Stimulated activated CD4-positive, alpha-beta T cell treated with anti-CD3 and anti-CD28 coated beads, Interleukin-1b, Interleukin-23, amount 100 ng/mL, for 48 hours (primary cell): ENCODE measurements around the gene ZDHHC14.
"Not testable (repeated sequence)": the region's sequence is repeated elsewhere in the genome, so short reads cannot be mapped to it uniquely, and the experiment has no call there.

ENCODE experiments used
- DNase-seq: peaks from one replicate; pipeline ENCODE4 v3.0.0-alpha.2; 2020

ZDHHC14 gene

DNA sequence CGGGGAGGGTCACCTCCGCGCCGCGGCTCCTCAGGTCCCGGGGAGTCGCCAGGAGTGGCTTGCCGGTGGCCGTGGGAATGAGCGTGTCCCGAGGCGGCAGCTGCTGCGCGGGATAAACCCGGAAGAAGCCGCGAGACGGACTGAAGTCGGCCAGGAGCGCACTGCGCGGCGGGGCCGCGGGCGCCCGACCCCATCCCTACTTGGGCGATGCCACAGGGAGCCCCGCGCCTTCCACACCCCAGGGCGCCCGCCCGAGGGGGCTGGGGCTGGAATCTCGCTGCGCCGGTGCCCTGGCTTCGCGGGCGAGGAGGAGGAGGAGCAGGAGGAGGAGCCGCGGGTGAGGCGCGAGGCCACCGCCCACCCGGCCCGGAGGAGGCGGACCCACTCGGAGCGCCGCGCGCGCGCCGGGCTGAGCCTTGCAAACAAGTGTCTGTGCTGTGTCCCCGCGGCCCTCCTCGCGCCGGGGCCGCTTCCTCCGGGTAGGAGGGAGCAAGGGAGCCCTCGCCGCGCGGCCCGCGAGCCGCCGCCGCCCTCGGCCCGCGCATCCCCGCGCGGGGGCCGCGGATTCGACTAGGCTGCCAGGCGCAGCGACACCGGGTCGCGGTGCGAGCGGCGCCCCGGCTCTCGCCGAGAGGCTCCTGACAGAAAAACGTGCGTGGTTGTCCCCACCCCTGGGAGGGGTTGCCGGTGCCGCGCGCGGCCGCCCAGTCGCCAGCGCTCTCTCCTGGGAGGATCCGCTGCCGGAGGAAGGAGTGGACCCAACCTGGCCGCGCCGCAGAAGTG, at the start of gene ZDHHC14:
Gene ZDHHC14 (plus strand): TSS at position 412 of the 783 bp plus-strand sequence.
- DNase-seq, result peak; percentile 86

DNA sequence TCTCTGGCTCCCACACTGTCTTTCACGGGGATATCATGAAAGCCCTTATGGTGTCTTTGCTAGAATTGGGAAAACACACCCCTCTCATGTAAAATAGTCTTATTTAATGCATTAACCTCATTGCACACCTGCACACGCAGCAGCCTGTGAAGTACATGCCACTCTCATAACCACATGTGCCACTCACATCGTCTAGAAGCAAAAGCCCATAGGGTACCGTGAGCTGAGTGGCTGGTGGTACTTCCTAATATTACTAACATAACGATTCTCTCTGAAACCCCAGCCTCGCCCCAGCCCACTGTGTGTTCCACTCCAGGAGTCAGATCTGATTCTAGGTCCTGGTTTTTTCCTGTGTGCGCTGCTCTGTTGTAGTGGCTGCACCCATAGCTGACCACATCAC, 48.2 kb upstream of the ZDHHC14 start:
- no peak for DNase-seq

- no peak for DNase-seq
These were observed 47.5 kb upstream of the ZDHHC14 start for GRCh38 chr6:157333537-157333936.

DNA sequence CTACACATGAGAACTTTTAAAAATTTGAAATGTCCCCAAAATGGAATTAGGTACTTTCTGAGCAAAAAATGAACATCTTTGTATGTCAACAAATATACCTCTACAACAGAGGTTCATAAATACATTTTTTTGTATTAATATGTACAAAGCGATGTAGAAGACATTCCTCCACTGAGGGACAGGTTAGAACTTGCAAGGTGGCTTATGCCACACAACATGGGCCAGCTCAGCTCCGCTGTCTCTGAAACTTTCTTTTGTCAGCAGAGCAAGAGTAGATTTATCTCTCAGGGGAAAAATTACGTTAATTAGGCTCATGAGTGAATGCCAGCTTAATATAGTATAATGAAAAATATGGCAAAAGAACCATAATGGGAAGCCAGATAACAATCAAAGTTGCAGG, 47.0 kb upstream of the ZDHHC14 start:
- no peak for DNase-seq

DNA sequence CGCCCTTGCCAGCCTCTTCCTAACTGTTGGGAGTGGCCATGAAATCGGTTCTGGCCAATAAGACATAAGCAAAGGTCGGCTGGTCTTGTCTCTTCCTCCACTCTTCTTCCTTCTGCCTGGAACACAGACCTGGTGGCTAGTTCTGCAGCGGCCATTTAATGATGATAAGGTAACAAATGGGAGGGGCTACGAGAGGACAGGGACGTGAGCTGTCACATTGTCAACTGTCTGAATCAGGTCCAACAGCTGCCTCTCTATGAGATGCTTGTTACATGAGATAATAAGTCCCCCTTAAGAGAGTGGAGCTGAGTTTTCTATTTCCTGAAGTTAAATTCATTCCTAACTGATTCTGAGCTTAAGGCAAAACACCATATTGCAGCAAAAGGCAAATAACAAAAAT, 45.2 kb upstream of the ZDHHC14 start:
- DNase-seq, result no peak

DNA sequence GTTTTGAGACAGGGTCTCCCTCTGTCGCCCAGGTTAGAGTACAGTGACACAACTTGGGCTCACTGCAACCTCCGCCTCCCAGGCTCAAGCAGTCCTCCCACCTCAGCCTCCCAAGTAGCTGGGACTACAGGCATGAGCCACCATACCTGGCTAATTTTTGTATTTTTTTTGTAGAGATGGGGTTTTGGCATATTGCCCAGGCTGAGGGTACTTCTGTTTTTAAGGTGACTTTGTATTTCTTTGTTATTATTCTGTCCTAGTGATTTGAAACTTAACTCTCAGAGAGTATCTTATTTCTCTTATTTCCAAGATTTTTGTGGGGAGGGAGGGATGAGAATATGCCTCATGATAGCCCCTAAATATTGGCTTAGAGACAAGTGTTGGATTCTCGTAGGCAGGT, 43.7 kb upstream of the ZDHHC14 start:
- DNase-seq, result not testable (repeated sequence)

DNA sequence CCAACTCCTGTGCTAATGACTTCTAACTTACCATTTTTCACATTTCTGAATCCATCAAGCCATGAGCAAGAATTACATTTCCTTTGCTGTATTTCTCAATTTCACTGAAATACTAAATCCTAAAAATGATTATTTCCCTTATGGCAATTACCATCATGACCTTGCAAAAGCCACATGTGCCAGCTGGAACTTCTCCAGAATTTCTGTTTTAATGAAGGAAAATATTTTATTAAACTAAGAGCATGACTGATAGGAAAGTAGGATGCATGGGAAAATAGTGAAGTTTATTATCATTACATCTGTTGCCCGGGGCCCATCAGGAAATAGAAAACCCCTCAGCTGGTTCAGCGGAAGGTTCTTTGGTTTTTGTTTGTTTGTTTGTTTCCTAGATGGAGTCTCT, 43.2 kb upstream of the ZDHHC14 start:
- DNase-seq, result no peak

DNA sequence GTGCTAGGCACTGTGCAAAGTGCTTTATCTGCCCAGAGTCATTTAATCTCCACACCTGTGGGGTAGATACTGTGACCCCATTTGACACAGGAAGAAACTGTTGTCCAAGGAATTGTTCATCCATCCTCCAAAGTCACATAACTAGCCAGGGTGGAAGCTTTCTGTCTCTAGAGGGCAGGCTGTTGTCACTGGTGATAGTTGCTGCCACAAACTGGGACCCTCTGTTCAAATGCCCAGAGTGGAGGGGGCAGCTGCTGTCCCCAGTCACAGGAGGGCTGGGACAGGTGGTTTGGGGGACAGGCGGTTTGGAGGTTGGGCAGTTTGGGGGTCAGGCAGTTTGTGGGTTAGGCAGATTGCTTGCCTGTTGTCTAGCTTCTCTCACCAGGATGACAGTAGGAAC, 41.6 kb upstream of the ZDHHC14 start:
- no peak for DNase-seq

GRCh38 chr6:157343732-157344131, 37.3 kb upstream of the ZDHHC14 start:
- DNase-seq, result no peak

DNA sequence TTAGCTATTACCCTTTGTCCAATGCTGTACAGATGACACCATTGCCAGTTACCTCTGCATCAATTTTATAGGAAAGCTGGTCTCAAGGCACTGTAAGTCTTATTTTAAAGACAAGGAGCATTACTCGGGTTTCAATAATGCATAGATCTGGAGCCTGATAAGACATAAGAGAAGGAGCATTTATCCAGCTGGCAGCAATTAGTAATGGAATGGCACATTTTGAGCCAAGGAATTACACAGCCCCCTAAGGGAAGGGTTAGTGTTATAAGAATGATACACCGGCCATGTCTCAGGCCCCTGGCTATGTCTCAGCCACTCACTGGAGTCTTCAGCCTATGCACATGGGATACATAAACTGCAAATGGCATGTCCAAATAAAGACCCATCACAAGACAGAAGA, 34.6 kb upstream of the ZDHHC14 start:
- no peak for DNase-seq

DNA sequence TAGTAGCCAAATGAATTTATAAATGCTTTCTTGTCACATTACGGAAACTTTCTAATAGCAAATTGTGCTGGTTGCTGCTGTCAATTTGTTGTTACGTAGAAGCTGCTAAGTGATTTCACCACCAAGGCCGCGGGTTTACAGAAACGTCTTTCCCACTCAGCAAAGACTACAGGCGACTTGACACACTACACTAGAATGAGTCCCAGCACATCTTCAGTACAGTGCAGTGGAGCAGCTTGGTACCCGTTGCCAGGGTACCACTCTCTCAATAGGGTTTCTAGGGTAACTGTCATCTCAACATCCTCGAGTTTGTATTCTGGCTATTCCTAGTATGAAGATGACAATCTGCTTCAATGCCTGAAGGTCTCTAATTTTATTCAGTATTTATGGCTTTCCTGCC, 22.7 kb upstream of the ZDHHC14 start:
- no peak for DNase-seq

DNA sequence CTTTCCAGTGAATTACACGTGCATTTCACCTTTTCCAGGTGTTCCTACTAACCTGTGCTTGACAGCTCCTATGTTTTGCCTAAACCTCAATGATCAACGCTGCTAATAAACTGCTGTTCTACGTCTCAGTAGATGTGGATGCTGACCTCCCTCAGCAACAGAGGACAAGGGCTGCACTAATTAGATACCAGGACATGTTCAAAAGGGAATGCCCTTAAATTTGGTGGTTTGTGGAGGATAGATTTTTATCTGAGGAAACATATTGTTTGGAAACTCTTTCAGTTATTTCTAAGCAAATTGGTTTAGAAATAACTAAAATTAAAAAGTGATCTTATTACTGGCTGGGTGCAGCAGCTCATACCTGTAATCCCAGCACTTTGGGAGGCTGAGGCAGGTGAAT, 19.1 kb upstream of the ZDHHC14 start:
- DNase-seq, result no peak

DNA sequence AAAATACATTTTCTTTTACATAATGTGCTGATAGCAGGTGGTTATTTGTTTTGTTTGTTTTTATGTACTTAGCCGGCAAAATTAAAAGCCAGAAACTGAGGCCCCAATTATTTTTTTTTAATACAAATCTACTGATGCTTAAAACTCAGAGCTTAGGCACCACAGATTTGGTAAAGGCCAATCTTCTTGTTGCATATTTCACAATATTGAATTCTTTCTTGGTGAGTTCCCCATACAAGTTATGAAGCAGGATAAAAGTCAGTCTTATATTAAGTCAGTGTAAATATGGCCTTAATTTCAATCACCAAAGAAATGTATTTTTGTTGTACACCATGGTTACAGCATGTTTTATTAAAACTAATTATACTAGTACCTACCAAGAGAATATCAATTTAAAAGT, 16.3 kb upstream of the ZDHHC14 start:
- no peak for DNase-seq

GRCh38 chr6:157366648-157367047, 14.3 kb upstream of the ZDHHC14 start:
- no peak for DNase-seq

GRCh38 chr6:157368359-157369049, 12.5 kb upstream of the ZDHHC14 start:
- no peak for DNase-seq

GRCh38 chr6:157370755-157371154, 10.2 kb upstream of the ZDHHC14 start:
- no peak for DNase-seq

DNA sequence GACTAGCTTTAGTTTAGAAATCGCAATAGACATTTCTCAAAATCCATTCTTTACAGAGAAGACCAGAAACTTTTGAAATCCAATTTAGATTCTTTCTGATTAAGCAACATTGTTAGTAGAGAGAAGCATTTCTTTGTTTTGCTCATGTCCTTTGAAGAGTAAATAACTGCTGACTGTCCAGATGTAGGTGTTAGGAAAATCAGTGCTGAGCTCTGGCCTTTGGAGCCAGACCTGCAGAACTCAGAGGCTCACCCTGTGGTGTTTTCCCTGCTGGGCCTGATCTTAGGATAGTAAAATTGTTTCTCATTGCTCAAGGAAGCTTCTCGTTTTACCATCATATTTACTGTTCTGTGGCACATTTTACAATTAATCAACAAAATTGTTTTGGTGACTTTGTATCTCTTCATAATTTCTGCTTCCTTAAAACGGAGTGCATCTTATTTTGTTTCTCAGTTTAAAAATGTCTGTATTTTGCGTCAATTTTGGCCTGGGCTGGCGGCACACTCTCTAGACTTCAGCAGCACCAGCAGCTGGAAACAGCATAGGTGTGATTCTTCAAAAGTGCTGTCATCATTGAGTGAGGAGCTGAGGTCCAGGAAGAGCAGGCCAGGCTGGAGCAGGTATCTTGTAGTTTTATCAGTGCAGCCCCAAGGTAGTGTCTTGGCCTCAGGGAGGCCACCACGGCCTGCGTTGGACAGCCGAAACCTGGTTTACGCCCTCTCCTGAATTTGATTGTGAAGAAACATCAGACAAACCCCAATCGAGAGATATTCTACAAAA, 8.3 kb upstream of the ZDHHC14 start:
- no peak for DNase-seq

- no peak for DNase-seq
These were observed 6.0 kb upstream of the ZDHHC14 start for GRCh38 chr6:157374889-157375443.

DNA sequence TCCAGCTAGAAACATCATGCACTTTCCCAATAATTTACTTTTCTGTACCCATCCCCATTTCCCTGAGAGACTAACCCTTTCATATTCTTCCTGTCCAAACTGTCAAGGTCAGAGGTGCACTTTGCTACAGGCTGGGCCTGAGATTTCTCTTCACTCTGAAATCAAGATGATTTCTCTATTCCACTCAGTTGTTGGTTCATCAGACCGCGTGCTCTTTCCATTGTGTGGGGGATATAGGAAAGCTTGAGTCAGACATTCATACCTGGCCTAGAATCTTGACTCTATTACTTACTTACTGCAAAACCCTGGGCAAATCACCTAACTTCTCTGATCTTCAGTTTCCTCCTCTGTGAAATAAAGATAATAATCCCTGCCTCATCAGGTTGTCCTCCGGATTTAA, 4.7 kb upstream of the ZDHHC14 start:
- DNase-seq, result peak; percentile 35

GRCh38 chr6:157376706-157377230, 4.2 kb upstream of the ZDHHC14 start:
- DNase-seq, result no peak

GRCh38 chr6:157379656-157380457, 1.1 kb upstream of the ZDHHC14 start:
- peak; percentile 90 for DNase-seq

- no peak for DNase-seq
These were observed 572 bp upstream of the ZDHHC14 start for GRCh38 chr6:157380458-157380778.
